RPMI8226 (cell line): ENCODE results near the gene UBE2D2.
"Not testable (repeated sequence)": the region's sequence is repeated elsewhere in the genome, so short reads cannot be mapped to it uniquely, and the experiment has no call there.

Experiments used
- DNase-seq: peaks from one replicate; pipeline ENCODE4 v3.0.0-alpha.2; 2015

The UBE2D2 gene

DNA sequence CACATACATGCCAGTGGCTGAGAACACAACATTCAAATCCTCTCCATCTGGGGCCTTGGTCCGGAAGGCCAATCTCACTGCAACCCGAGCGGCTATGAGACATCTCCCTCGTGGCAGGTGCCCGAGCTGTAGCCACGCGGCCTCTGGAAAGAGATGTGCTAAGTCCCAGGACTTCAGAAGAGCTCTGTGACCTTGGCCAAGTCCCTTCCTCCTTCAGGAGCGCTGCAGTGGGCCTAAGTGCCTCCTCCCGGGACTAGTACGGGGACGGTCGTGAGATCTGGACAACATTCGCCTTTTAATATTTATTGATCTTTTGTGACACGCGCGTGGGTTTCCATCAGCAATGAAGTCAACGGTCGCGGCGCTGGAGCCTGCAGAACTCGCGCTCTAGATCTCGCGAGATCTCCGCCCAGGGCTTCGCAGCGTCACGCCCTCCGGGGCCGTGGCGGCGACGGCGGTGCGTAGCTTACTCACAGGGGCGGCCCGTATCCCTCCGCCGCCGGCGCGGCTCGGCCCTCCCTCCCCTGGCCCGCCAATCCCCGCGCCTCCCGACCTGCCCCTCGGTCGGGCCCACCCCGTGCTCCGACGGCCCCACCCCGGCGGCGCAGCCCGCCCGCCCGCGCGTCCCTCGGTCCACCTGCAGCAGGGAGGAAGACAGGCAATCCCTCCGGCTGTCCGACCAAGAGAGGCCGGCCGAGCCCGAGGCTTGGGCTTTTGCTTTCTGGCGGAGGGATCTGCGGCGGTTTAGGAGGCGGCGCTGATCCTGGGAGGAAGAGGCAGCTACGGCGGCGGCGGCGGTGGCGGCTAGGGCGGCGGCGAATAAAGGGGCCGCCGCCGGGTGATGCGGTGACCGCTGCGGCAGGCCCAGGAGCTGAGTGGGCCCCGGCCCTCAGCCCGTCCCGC, at the start of gene UBE2D2:
UBE2D2 (plus strand) TSS at position 588 of the 903 bp plus-strand sequence. CDS start 453 bp downstream, outside the sequence.
- DNase-seq: peak; percentile 99

DNA sequence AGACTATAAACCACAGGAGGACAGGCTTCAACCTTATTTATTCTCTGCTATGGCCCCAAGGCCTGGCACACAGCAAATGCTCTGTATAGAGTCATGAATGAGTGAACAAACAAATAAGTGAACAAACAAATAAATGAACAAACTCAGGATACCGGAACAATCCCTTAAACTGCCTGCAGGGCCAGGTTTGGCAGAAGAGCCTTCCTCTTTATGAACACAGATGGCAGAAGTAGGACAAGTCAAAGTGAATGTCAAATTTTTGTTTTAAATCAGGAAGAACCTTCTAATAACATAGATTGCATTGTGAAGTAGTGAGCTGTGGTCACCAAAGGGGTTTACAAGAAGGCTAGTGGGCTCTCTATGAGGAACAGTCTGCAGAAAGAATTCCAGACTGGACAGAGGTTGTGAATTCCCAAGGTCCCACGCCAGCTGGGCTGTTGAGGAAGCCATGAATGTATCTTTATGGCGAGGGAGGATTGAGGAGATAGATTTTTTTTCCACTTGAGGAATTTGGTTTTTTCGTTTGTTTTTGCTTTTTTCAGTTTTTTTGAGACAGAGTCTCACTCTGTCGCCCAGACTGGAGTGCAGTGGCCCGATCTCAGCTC, 48.3 kb upstream of the UBE2D2 start:
- DNase-seq: no peak

DNA sequence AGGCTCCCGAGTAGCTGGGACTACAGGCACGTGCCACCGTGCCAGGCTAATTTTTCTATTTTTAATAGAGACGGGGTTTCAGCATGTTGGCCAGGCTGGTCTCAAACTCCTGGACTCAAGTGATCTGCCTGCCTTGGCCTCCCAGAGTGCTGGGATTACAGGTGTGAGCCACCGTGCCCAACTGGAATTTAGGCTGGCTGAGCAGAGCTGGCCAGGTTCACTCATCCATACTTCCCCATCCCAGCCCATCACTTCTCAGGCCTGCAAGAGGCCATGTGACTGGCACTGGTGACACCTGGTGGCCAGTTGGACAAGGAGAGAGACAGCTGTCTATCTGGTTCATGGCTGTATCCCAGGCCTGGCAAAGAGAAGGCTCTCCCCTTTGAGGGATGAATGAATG, 47.7 kb upstream of the UBE2D2 start:
- DNase-seq: peak; percentile 85

DNA sequence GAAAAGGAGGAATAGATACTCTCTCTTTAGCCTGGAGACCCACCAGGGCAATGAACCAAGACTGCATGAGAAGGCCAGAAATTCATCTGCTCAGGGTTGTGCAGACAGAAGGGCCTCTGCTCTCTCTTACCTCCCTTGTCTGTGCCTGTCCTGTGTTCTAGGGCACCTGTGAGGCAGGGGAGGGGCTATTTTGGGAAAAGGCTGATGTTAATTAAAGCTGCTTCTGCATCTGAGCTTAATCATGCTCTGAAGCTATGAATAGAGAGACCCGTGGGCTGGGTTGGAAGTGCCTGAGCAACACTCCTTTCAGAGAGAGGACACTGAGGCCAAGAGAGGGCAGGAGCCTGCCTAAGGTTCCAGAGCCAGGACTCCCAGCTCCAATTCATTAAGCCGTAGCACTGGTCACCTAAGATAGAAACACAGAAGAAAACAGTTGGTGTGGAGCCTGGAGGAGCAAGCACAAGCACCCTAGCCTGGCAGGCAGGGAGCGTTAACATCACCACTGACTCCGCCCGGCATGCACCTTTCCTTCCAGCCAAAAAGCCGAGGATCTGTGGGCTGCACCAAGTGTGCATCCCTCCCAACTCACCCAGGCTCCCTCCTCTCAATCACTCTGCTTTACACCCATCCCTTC, 47.2 kb upstream of the UBE2D2 start:
- DNase-seq: no peak

DNA sequence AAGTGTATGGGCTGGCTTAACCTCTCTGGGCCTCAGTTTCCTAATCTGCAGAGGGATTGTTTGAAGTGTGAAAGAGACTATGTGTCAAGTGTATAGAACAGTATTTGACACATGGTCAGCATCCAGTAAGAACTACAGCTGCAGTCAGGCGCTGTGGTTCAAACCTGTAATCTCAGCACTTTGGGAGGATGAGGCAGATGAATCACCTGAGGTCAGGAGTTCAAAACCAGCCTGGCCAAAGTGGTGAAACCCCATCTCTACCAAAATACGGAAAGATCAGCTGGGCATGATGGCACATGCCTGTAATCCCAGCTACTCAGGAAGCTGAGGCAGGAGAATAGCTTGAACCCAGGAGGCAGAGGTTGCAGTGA, 46.7 kb upstream of the UBE2D2 start:
- peak; percentile 55 for DNase-seq

DNA sequence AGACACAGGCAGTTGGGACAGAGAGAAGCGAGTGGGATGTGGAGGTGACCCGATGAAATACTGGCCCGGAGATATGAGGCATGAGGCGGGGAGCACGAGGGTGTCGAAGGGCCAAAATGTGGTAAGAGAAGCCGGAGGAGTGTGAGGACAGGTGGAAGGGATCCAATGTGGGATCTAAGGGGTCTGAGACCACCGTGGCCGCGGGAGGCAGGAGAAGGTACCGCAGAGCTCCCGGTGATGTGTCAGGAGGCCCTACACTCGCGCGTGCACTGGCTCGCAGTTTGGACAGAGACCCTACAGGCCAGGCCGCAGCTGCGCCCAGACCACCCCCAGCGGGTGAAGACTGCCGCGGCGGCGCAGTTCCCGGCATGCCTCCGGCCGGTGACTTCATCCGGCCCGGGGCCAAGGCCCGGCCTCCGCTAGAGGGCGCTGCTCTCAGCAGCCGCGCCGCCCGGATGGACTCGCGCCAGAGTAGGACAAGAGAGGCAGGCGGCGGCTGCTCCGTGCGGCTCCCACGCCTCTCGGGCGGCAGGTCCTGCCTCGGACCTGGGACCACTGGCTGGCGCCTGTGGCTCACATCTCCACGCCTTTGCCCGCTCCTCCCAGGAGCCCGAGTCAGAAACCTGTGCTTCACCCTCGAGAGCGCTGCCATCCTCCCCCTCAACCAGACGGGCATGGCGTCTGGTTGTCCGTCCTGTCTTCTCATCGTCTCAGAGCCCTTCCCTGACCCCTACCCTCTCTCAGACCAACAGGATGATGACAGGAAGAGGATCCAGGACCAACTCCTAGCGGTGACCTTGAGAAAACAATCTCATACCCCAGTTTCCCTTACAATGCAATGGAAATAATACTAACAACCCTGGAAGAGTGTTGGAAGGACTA, 43.2 kb upstream of the UBE2D2 start:
- peak; percentile 91 for DNase-seq

DNA sequence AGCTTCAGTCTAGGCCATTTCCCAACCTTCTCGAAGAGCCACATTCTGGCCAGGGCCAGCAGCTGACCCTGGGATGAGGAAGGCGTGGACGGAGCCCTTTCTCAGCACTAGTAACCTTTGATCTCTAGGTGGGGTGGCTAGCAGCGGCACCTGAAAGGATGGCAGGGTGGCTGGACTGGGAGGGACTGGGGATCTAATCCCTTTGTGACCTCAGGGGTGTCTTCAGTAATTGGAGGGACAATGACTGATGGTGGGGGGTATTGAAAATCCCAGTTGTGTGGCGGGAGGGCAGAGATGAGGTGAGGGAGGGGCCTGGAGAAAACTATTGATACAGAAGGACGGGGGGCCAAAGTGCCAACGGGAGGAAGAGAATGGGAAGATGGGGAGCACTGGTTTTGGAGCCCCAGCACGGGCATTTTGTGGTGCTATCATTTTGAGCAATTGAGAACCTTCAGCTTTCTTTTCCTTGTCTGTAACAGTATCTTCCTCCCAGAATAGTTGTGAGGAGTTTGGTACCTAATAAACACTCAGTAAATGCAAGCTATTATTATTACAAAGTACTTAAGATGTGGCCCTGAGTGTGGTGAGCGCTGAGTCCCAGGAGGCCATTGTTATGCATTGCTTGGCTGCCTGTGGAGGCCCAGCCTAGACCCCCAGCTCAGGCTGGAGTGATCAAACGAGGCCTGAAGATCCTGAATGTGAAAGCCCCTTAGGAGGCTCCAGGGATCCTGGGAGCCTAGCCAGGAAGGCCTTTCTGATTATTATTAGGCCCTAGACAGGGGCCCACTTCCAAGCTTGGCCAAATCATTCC, 37.3 kb upstream of the UBE2D2 start:
- DNase-seq: no peak

DNA sequence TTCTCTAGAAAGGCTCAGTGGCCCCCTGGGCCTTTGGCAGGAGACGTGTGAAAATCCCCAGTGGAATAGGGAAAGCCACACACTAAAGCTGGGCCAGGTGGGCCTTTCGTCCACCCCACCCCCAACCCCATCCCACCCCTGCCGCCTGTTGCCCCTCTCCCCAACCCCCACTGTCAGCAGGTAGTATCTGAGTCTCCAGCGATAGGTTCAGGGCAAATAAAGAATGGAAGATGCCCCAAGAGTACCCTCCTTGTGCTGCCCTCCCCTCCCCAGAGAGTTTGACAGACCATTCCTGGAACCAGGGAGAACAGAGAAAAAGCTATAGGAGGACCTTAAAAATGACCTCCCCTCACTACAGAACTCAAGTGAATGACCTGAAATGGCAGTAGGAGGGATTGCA, 36.7 kb upstream of the UBE2D2 start:
- no peak for DNase-seq

DNA sequence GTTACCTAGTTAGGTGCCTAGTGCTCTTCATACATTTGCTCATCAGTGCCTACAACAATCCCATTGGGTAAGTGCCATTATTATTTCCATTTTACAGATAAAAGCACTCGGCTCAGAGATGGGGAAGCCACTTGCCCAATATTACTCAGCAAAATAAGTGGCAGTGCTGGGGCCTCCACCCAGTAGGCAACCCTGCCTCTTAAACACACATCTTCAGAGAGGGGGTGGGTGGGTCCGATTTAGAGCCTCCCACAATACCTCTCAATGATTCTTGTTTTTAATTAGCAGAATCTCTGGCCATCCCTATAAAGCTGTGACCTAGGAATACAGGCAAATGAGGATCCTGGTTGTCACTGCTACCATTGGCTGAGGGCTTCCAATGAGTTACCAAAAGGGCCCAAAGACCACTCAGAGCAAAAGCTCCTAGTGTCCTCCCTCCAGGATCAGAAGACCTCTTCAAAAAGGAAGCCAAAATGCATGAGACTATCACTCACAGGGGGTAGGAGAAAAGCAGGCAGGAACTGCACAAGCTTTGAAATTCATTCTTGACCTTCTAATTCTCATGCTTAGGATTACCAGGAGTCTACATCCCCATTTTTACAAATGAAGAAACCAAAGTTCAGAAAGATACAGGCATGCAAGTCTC, 36.1 kb upstream of the UBE2D2 start:
- DNase-seq: no peak

DNA sequence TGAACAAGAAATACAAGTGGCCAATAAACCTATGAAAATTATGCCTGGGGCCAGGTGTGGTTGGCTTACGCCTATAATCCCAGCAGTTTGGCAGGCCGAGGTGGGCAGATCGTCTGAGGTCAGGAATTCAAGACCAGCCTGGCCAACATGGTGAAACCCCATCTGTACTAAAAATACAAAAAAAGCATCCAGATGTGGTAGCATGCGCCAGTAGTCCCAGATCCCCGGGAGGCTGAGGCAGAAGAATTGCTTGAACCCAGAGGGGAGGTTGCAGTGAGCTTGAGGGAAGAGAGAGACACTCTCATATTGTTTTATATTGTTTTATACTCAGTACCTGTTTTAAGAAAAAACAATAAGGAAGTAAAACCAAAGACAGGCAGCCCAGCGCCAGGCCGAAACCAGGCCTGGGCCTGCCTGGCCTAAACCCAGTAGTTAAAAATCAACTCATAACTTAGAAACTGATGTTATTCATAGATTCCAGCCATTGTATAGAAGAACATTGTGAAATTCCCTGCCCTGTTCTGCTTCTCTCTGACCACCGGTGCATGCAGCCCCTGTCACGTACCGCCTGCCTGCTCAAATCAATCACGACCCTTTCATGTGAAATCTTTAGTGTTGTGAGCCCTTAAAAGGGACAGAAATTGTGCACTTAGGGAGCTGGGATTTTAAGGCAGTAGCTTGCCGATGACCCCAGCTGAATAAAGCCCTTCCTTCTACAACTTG, 35.4 kb upstream of the UBE2D2 start:
- not testable (repeated sequence) for DNase-seq

DNA sequence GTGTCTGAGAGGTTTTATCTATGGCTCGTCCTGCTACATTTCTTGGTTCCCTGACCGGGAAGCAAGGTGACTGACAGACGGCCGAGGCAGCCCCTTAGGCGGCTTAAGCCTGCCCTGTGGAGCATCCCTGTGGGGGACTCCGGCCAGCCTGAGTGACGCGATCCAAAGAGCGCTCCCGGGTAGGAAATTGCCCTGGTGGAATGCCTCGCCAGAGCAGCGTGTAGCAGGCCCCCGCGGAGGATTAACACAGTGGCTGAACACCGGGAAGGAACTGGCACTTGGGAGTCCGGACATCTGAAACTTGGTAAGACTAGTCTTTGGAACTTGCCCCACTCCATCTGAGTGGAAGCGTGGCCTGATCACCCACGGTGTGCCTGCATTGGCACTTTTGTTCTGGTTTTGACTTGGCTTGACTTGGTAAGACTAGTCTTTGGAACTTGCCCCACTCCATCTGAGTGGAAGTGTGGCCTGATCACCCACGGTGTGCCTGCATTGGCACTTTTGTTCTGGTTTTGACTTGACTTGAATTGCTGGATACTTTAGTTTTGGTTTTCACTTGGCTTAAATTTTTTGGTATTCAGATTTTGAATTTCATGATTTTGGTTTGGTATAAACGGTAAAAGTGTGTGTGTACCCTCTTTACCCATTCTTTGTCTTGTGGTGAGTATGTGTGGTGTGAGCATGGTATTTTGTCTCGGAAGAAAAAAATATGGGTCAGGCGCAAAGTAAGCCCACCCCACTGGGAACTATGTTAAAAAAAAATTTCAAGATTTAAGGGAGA, 34.6 kb upstream of the UBE2D2 start:
- DNase-seq: not testable (repeated sequence)

DNA sequence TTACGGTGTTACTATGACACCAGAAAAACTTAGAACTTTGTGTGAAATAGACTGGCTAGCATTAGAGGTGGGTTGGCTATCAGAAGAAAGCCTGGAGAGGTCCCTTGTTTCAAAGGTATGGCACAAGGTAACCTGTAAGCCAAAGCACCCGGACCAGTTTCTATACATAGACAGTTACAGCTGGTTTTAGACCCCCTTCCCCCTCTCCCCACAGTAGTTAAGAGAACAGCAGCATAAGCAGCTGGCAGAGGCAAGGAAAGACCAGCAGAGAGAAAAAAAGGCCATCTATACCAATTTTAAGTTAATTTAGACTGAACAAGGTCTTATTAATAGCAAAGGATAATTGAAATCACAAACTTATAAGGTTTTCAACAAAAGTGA, 34.1 kb upstream of the UBE2D2 start:
- DNase-seq: not testable (repeated sequence)

DNA sequence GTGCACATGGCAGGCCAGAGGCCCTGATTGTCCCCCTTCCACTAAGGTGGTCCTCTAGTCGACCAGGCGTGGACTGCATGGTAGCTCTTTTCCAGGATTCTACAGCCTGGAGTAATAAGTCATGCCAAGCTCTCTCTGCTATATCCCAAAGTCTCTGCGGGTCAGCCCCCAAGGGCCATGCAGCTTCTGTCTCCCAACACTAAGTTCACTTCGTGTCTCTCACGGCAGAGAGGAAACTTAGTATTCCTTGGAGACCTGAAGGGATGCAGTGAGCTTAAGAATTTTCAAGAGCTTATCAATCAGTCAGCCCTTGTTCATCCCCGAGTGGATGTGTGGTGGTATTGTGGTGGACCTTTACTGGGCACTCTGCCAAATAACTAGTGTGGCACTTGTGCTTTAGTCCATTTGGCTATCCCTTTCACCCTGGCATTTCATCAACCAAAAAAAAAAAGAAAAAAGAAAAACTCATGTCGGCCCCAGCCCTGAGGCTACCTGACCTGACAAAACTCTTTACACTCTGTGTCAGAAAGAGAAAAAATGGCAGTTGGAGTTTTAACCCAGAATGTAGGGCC, 33.2 kb upstream of the UBE2D2 start:
- not testable (repeated sequence) for DNase-seq

DNA sequence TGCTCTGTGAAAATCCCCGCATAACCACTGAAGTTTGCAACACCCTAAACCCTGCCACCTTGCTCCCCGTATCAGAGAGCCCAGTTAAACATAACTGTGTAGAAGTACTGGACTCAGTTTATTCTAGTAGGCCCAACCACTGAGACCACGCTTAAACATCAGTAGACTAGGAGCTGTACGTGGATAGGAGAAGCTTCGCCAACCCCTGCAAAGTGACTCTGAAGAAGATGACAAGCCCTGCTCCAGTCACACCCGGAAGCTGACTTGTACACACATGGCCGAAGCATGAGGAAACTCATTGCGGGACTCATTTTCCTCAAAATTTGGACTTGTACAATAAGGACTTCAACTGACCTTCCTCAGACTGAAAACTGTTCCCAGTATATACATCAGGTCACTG, 32.4 kb upstream of the UBE2D2 start:
- DNase-seq: not testable (repeated sequence)

DNA sequence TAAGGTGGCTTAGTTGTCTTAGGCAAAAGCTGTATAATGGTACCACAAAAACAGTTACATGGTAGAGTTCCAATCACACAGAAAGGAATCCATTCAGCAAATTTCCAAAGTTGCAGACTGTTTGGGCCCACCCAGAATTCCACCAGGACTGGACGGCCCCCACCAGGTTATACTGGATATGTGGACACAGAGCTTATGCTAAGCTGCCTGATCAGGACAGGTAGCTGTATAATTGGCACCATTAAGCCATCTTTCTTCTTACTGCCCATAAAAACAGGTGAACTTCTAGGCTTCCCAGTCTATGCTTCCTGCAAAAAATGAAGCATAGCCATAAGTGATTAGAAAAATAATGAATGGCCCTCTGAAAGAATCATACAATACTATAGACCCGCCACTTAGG, 31.1 kb upstream of the UBE2D2 start:
- not testable (repeated sequence) for DNase-seq

DNA sequence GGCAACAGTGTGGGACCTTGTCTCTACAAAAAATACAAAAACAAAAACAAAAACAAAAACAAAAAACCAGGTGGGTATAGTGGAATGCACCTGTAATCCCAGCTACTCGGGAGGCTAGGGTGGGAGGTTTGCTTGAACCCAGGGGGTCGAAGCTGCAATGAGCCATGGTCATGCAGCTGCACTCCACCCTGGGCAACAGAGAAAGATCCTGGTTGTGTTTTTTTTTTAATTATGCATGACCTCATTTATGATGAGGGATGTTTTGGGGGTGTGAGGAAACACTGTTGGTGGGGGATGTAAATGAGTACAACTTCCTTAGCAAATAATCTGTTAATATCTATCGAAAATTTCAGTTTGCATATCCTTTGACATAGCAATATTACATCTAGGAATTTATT, 29.4 kb upstream of the UBE2D2 start:
- DNase-seq: no peak

DNA sequence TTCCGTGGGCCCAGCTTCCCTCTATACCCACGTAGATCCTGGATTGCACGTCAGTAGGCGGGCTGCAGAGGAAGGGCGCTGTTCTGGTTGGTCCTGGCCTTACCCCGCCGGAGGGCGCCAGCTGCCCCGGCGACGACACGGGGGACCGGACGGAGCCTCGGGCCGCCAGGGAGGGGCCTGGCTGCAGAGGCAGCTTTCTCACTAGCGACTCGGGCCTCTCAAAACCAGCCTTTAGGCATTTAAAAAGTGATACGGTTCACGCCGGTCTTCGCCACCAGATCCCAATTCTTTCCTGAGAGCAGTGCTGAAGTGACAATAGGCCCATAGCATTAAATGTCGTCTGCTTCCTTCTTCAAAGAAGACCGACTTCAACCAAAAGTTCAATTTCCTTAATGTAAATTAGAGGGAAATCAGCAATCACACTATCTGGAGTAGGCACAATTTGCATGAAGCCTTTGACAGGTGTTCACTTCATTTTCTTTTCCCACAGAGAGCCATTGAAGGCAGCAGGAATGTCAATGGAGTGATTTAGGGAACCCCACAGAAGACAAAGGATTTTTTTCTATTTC, 17.6 kb upstream of the UBE2D2 start:
- DNase-seq: peak; percentile 43

DNA sequence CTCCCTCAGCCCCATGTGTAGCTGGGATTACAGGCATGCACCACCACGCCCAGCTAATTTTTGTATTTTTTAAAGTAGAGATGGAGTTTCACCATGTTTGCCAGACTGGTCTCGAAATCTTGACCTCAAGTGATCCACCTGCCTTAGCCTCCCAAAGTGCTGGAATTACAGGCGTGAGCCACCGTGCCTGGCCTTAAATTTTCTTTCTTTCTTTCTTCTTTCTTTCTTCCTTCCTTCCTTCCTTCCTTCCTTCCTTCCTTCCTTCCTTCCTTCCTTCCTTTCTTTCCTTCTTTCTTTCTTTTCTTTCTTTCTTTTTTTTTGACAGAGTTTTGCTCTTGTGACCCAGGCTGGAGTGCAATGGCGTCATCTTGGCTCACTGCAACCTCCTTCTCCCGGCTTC, 14.5 kb upstream of the UBE2D2 start:
- DNase-seq: not testable (repeated sequence)
